Endothelial cell (in vitro differentiated cells): ENCODE data around the gene INSIG2. TPM values are rescaled to one million over a fixed set of nuclear protein-coding genes. Genes with fewer than 3 reads are reported as not detected.

Experiments
- DNase-seq: peaks from one replicate; pipeline ENCODE4 v3.0.0; 2021; ENCODE audit warnings: low spot score
- H3K27ac Mint-ChIP-seq: one replicate; pipeline ENCODE4 v1.8.0; 2021; ENCODE audit warnings: mixed read lengths, inconsistent platforms; ENCODE audit not compliant: unreplicated experiment
- H3K27me3 Mint-ChIP-seq: one replicate; pipeline ENCODE4 v1.8.0; 2021; ENCODE audit warnings: mild to moderate bottlenecking, moderate library complexity, mixed read lengths, inconsistent platforms; ENCODE audit not compliant: unreplicated experiment
- H3K36me3 Mint-ChIP-seq: one replicate; pipeline ENCODE4 v1.8.0; 2021; ENCODE audit warnings: mild to moderate bottlenecking, low read depth, mixed read lengths, inconsistent platforms; ENCODE audit not compliant: unreplicated experiment
- H3K4me1 Mint-ChIP-seq: one replicate; pipeline ENCODE4 v1.8.0; 2021; ENCODE audit warnings: mild to moderate bottlenecking, mixed read lengths, inconsistent platforms; ENCODE audit not compliant: unreplicated experiment
- H3K4me3 Mint-ChIP-seq: one replicate; pipeline ENCODE4 v1.8.0; 2021; ENCODE audit warnings: mild to moderate bottlenecking, mixed read lengths, inconsistent platforms; ENCODE audit not compliant: unreplicated experiment
- H3K9me3 Mint-ChIP-seq: one replicate; pipeline ENCODE4 v1.8.0; 2021; ENCODE audit warnings: mixed read lengths, inconsistent platforms; ENCODE audit not compliant: unreplicated experiment
- total RNA-seq: library from RNA; stranded (reverse); fragmentation: NEBNext Ultra II Directional; extraction: Animal tissue kit (Norgen Biotek cat#: 25700); gene quantifications from one replicate; pipeline ENCODE4 v1.2.1, GENCODE V29; 2021; ENCODE audit not compliant: unreplicated experiment
- TF ChIP-seq, protein P1 (sequence below): fragments of 200-600 bp; sonication (generic); IDR thresholded peaks from one replicate; pipeline ENCODE4 v1.5.0; 2021; ENCODE audit warnings: antibody characterized with exemption; ENCODE audit not compliant: unreplicated experiment

Gene INSIG2
- total RNA-seq, 1 donor from 2014 or later = 21.2 TPM

DNA sequence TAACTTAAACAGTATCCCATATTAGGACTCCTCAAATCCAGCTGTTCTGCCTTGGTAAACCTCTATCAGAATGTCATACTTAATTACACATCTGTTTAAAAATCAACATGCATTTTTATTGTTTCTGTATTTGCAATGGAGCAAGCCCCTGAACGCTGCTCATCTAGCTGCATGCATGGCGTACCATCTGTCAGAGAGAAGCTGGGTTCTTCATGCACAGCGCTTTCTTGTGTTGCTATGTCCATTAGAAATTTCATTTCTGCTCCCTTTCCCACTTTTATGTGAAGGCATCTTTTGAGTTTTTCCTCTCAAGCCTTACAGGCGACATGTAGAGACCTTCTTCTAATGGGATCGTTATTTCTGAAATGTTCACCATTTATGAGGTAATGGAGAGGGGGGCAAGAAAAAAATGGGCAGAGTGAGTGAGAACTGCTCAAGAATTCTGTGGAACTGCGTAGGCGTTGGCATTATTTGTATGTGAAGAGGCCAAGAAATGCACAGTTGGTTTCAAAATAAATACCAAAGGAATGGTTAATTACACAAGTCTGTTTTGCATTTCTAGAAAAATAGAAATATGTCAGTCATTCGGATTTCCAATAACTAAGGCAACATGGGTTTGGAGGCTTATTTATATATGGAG is 31.6 kb downstream of the INSIG2 start:
- no peaks in the 10 kb centered on the region for H3K27me3 Mint-ChIP-seq
- H3K9me3 Mint-ChIP-seq = no peaks in the 10 kb centered on the region
- no peaks in the 10 kb centered on the region for H3K36me3 Mint-ChIP-seq
- peaks cover 28% of the 10 kb centered on the region for H3K4me1 Mint-ChIP-seq
- TF ChIP-seq, protein P1, sequence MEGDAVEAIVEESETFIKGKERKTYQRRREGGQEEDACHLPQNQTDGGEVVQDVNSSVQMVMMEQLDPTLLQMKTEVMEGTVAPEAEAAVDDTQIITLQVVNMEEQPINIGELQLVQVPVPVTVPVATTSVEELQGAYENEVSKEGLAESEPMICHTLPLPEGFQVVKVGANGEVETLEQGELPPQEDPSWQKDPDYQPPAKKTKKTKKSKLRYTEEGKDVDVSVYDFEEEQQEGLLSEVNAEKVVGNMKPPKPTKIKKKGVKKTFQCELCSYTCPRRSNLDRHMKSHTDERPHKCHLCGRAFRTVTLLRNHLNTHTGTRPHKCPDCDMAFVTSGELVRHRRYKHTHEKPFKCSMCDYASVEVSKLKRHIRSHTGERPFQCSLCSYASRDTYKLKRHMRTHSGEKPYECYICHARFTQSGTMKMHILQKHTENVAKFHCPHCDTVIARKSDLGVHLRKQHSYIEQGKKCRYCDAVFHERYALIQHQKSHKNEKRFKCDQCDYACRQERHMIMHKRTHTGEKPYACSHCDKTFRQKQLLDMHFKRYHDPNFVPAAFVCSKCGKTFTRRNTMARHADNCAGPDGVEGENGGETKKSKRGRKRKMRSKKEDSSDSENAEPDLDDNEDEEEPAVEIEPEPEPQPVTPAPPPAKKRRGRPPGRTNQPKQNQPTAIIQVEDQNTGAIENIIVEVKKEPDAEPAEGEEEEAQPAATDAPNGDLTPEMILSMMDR = no peak
- H3K4me3 Mint-ChIP-seq = no peak overlapping the region
- no peak overlapping the region for H3K27ac Mint-ChIP-seq
- DNase-seq = no peak

DNA sequence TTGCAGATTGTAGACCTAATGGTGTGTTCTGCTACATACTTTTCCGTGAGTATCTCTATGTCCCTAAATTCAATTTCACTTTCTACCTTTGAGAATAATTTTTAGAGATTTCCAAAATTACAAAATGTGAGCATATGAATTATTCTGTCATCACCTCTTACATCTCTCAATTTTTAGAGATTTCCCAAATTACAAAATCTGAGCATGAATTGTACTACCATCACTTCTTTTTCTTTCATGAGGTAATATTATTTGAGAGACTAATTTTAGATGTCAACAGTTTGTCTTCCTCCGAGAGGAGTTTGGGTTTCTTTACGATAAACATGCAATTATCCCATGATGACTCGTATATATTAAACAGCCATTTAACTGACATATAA is 32.1 kb downstream of the INSIG2 start:
- DNase-seq = no peak
- Mint-ChIP-seq H3K4me3 (no peak overlapping the region), H3K27me3 (no peaks in the 10 kb centered on the region), H3K36me3 (no peaks in the 10 kb centered on the region), H3K4me1 (peaks cover 28% of the 10 kb centered on the region), H3K9me3 (no peaks in the 10 kb centered on the region), H3K27ac (no peak overlapping the region)
- TF ChIP-seq, protein P1 = no peak

DNA sequence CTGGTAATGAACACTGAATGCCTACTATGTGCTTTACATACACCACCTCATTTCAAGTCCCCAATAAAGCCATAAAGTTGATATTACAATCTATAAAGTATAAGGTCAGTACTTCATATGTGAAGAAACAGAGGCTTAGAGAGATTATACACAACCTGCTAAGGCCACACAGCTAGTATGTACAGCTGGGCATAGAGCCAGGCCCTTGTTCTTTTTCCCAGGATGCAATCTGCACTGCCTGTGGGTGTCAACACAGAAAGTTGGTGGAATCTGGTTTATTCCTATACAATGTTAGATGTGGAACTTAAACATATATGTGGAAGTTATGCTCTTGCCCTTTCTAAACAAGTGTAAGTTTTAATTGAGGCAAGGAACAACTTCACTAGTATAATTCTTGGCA is 32.8 kb downstream of the INSIG2 start:
- TF ChIP-seq, protein P1 = no peak
- H3K27me3 Mint-ChIP-seq = no peaks in the 10 kb centered on the region
- peaks cover 28% of the 10 kb centered on the region for H3K4me1 Mint-ChIP-seq
- no peaks in the 10 kb centered on the region for H3K9me3 Mint-ChIP-seq
- no peak overlapping the region for H3K4me3 Mint-ChIP-seq
- DNase-seq = no peak
- H3K36me3 Mint-ChIP-seq = no peaks in the 10 kb centered on the region
- no peak overlapping the region for H3K27ac Mint-ChIP-seq

DNA sequence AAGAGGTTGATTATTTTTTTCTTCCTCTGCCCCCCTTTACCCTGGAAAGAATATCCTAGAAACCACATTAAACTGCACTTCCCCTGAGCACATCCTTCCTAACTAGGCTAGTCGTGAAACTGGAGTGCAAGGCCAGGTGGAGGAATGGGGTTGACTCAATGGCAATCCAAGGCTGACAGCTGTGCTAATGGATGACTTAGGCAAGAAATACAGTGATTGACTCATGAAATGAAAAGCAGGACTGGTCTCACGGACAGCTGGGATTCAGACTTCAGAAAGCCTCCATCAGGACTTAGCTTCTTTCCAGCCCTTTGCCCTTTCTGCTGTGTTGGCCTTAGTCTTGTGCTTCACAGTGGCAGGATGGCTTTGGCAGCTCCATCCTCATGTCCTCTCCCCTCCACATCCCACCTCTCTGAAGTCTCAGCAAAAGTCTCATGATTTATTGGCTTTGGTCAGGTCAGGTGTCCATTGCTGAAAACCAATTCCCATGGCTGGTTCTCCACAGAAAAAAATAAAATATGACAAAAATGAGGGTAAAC is 33.8 kb downstream of the INSIG2 start:
- Mint-ChIP-seq H3K4me3 (no peak overlapping the region), H3K27me3 (no peaks in the 10 kb centered on the region), H3K27ac (no peak overlapping the region), H3K36me3 (no peaks in the 10 kb centered on the region), H3K4me1 (peaks cover 26% of the 10 kb centered on the region), H3K9me3 (no peaks in the 10 kb centered on the region)
- TF ChIP-seq, protein P1 = no peak
- no peak for DNase-seq

DNA sequence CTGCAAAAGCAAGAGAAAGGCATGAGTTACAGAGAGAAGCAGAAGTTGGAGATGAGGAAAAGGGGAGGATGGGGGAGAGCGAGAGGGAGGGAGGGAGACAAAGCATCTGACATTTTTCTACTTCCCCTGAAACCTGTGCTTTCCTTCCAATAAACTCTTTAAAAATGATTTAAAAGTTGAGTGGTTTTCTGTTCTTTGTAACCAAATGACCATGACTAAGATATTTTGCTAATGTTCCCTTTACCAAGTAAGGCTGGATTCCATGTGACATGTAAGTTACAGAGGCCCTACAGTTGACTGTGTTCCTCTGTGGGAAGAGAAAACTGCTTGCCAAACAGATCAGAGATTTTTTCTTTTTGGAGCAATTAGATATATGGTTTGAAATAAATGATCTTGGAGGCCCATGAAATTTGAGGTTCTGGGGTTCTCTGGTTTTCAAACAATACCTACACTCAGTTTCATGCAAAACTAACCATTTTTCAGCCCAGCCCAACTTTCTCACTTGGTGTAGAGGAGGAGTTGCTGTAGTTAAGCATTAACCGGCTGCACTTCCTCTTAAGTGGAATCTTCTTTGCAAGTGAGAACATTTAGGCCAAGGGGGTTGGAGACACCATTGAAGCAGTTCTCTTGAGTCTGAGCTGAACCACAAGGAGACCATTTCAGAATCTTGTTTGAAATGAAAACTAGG is 34.5 kb downstream of the INSIG2 start:
- no peaks in the 10 kb centered on the region for H3K9me3 Mint-ChIP-seq
- no peak overlapping the region for H3K27ac Mint-ChIP-seq
- TF ChIP-seq, protein P1 = no peak
- no peak for DNase-seq
- no peak overlapping the region for H3K4me3 Mint-ChIP-seq
- H3K27me3 Mint-ChIP-seq = no peaks in the 10 kb centered on the region
- H3K36me3 Mint-ChIP-seq = no peaks in the 10 kb centered on the region
- H3K4me1 Mint-ChIP-seq = peaks cover 23% of the 10 kb centered on the region
